HUDEP-2 (cell line): ENCODE data around the gene CLEC1B.
"Not testable (repeated sequence)": the region's sequence is repeated elsewhere in the genome, so short reads cannot be mapped to it uniquely, and the experiment has no call there.

ENCODE experiments used
- DNase-seq, 76 experiments: peaks; one replicate each; lab custom pipeline; 2025; ENCODE audit not compliant: unreplicated experiment in 76 of 76; lab: John Stamatoyannopoulos, UW

The CLEC1B gene

GRCh38 chr12:9999016-9999415, at the start of gene CLEC1B:
TSS of gene CLEC1B (minus strand) at chr12:9999121. CDS start at chr12:9999100, 21 bp downstream.
- DNase-seq: no peak

- DNase-seq: no peak
These were observed 49.6 kb upstream of the CLEC1B start for GRCh38 chr12:10048526-10048925.

- no peak for DNase-seq
These were observed 43.2 kb upstream of the CLEC1B start for GRCh38 chr12:10042167-10042566.

- DNase-seq: no peak
These were observed 35.0 kb upstream of the CLEC1B start for GRCh38 chr12:10033783-10034545.

- DNase-seq: no peak
These were observed 32.9 kb upstream of the CLEC1B start for GRCh38 chr12:10031771-10032175.

GRCh38 chr12:10031321-10031720, 32.4 kb upstream of the CLEC1B start:
- DNase-seq: no peak

- no peak for DNase-seq
These were observed 31.5 kb upstream of the CLEC1B start, which contains the start of gene CLEC9A for GRCh38 chr12:10030446-10030845. TSS of gene CLEC9A (plus strand) at chr12:10030682. CDS start at chr12:10052688, 22,006 bp downstream.

GRCh38 chr12:10027721-10028120, 28.8 kb upstream of the CLEC1B start:
- no peak for DNase-seq

GRCh38 chr12:10027311-10027710, 28.4 kb upstream of the CLEC1B start:
- no peak for DNase-seq

GRCh38 chr12:10026666-10027065, 27.7 kb upstream of the CLEC1B start:
- DNase-seq: not testable (repeated sequence)

GRCh38 chr12:10025236-10025635, 26.3 kb upstream of the CLEC1B start:
- no peak for DNase-seq

- no peak for DNase-seq
These were observed 22.4 kb upstream of the CLEC1B start for GRCh38 chr12:10021342-10021741.

- no peak for DNase-seq
These were observed 19.5 kb upstream of the CLEC1B start for GRCh38 chr12:10018386-10018785.

- no peak for DNase-seq
These were observed 18.0 kb upstream of the CLEC1B start for GRCh38 chr12:10016881-10017280.

GRCh38 chr12:10015450-10015849, 16.5 kb upstream of the CLEC1B start:
- no peak for DNase-seq

- DNase-seq: no peak
These were observed 13.9 kb upstream of the CLEC1B start for GRCh38 chr12:10012630-10013330.

GRCh38 chr12:10001171-10001776, 2.4 kb upstream of the CLEC1B start:
- peak in 1 of 76 experiments; percentile 2 for DNase-seq

GRCh38 chr12:9992296-9992695, 6.6 kb downstream of the CLEC1B start:
- DNase-seq: no peak

- no peak for DNase-seq
These were observed 7.0 kb downstream of the CLEC1B start for GRCh38 chr12:9991876-9992275.

- DNase-seq: no peak
These were observed 18.8 kb downstream of the CLEC1B start for GRCh38 chr12:9980126-9980525.

GRCh38 chr12:9977916-9978315, 21.0 kb downstream of the CLEC1B start:
- no peak for DNase-seq

- DNase-seq: not testable (repeated sequence)
These were observed 22.3 kb downstream of the CLEC1B start for GRCh38 chr12:9976626-9977025.
